Islet of Langerhans (tissue), 1 donor: ENCODE data around the gene HMGXB3.
"Not testable (repeated sequence)": the region's sequence is repeated elsewhere in the genome, so short reads cannot be mapped to it uniquely, and the experiment has no call there.

Source experiments
- FAIRE-seq: peaks from one replicate; lab custom pipeline; 2011; peaks lifted over from hg19 to GRCh38; lab: Jason Lieb, UNC

HMGXB3 gene

GRCh38 chr5:150068961-150069645 lies 68.6 kb downstream of the HMGXB3 start:
- FAIRE-seq: no peak

- no peak for FAIRE-seq
Observed at GRCh38 chr5:150069672-150070627, 69.4 kb downstream of the HMGXB3 start.

GRCh38 chr5:150070821-150071220 lies 70.3 kb downstream of the HMGXB3 start:
- no peak for FAIRE-seq

- FAIRE-seq: no peak
Observed at GRCh38 chr5:150073086-150073625, 72.6 kb downstream of the HMGXB3 start.

- no peak for FAIRE-seq
Observed at GRCh38 chr5:150073677-150074076, 73.1 kb downstream of the HMGXB3 start.

GRCh38 chr5:150075233-150075632 lies 74.7 kb downstream of the HMGXB3 start:
- no peak for FAIRE-seq

GRCh38 chr5:150075806-150076205 lies 75.3 kb downstream of the HMGXB3 start:
- FAIRE-seq: no peak

GRCh38 chr5:150077060-150077459 lies 76.5 kb downstream of the HMGXB3 start:
- FAIRE-seq: no peak

- no peak for FAIRE-seq
Observed at GRCh38 chr5:150077996-150078801, 77.7 kb downstream of the HMGXB3 start.

- FAIRE-seq: no peak
Observed at GRCh38 chr5:150078802-150079689, 78.5 kb downstream of the HMGXB3 start.

GRCh38 chr5:150079909-150080461 lies 79.4 kb downstream of the HMGXB3 start:
- FAIRE-seq: no peak

- no peak for FAIRE-seq
Observed at GRCh38 chr5:150080696-150081435, 80.3 kb downstream of the HMGXB3 start.

- no peak for FAIRE-seq
Observed at GRCh38 chr5:150081541-150082283, 81.2 kb downstream of the HMGXB3 start.

GRCh38 chr5:150082374-150082773 lies 81.8 kb downstream of the HMGXB3 start:
- no peak for FAIRE-seq

GRCh38 chr5:150082889-150083288 lies 82.3 kb downstream of the HMGXB3 start:
- no peak for FAIRE-seq

- not testable (repeated sequence) for FAIRE-seq
Observed at GRCh38 chr5:150084754-150085153, 84.2 kb downstream of the HMGXB3 start.

GRCh38 chr5:150085191-150085912 lies 84.8 kb downstream of the HMGXB3 start:
- no peak for FAIRE-seq

- FAIRE-seq: no peak
Observed at GRCh38 chr5:150085950-150086715, 85.6 kb downstream of the HMGXB3 start, which contains the start of gene CSF1R. CSF1R (minus strand) TSS chr5:150086554; CDS start chr5:150086427, 127 bp downstream.
